ENCODE data around the gene CIDEB. TPM values are rescaled to one million over a fixed set of nuclear protein-coding genes. Genes with fewer than 3 reads are reported as not detected.

The CIDEB gene
- total RNA-seq, 1 experiment from 2014 or later = 0.18 TPM

DNA sequence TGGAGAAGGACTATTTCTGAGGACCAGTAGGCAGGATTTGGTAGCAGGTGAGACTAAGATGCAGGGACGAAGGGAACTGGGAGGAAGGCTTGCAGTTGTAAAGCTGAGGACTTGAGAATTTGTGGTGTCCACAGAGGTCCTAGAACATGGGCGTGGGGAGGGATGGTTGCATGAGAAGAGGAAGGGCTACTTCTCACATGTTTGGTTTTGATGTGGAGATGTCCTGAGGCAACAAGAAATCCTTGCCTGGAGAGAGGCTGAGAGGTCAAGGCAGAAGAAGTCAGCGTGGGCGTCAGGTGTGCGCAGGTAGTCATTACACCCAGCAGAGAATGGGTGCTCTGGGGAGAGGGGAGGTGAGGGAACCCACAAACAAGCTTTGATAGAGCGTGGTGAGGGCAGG lies 30.7 kb downstream of the CIDEB start:
- ChIA-PET CTCF (no interaction called here), POLR2A (interaction anchor here (0.6 kb wide), 1 partner anchor 33 kb away, joined by 6 read pairs; no protein-coding TSS in a partner anchor)
- BruUV-seq (replicated peaks) = no TSS peak
- Histone ChIP-seq H3K4me1 (ENCODE audit: control insufficient read depth, insufficient read depth, low read length) (no peaks in the 10 kb centered on the region), H3K9me3 (ENCODE audit: control insufficient read depth, insufficient read depth, low read depth, low read length) (no peaks in the 10 kb centered on the region), H3K4me3 (ENCODE audit: low read depth in 2 of 2, low read length in 2 of 2) (no peak overlapping the region), H3K27ac (ENCODE audit: low read length) (no peak overlapping the region), H3K36me3 (ENCODE audit: control insufficient read depth, insufficient read depth, low read length) (no peaks in the 10 kb centered on the region), H3K27me3 (ENCODE audit: control insufficient read depth, insufficient read depth, low read length) (no peaks in the 10 kb centered on the region)
- TF ChIP-seq POLR2AphosphoS5 (IDR thresholded peaks at IDR 0.05; ENCODE audit: low read depth, low read length) = no peak
- TF ChIP-seq, protein P1, sequence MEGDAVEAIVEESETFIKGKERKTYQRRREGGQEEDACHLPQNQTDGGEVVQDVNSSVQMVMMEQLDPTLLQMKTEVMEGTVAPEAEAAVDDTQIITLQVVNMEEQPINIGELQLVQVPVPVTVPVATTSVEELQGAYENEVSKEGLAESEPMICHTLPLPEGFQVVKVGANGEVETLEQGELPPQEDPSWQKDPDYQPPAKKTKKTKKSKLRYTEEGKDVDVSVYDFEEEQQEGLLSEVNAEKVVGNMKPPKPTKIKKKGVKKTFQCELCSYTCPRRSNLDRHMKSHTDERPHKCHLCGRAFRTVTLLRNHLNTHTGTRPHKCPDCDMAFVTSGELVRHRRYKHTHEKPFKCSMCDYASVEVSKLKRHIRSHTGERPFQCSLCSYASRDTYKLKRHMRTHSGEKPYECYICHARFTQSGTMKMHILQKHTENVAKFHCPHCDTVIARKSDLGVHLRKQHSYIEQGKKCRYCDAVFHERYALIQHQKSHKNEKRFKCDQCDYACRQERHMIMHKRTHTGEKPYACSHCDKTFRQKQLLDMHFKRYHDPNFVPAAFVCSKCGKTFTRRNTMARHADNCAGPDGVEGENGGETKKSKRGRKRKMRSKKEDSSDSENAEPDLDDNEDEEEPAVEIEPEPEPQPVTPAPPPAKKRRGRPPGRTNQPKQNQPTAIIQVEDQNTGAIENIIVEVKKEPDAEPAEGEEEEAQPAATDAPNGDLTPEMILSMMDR (IDR thresholded peaks at IDR 0.05) = no peak
- no peak for TF ChIP-seq TCF7L2 (IDR thresholded peaks at IDR 0.05; ENCODE audit: low read depth, low read length)
- TF ChIP-seq, protein P2, sequence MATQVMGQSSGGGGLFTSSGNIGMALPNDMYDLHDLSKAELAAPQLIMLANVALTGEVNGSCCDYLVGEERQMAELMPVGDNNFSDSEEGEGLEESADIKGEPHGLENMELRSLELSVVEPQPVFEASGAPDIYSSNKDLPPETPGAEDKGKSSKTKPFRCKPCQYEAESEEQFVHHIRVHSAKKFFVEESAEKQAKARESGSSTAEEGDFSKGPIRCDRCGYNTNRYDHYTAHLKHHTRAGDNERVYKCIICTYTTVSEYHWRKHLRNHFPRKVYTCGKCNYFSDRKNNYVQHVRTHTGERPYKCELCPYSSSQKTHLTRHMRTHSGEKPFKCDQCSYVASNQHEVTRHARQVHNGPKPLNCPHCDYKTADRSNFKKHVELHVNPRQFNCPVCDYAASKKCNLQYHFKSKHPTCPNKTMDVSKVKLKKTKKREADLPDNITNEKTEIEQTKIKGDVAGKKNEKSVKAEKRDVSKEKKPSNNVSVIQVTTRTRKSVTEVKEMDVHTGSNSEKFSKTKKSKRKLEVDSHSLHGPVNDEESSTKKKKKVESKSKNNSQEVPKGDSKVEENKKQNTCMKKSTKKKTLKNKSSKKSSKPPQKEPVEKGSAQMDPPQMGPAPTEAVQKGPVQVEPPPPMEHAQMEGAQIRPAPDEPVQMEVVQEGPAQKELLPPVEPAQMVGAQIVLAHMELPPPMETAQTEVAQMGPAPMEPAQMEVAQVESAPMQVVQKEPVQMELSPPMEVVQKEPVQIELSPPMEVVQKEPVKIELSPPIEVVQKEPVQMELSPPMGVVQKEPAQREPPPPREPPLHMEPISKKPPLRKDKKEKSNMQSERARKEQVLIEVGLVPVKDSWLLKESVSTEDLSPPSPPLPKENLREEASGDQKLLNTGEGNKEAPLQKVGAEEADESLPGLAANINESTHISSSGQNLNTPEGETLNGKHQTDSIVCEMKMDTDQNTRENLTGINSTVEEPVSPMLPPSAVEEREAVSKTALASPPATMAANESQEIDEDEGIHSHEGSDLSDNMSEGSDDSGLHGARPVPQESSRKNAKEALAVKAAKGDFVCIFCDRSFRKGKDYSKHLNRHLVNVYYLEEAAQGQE (IDR thresholded peaks at IDR 0.05; ENCODE audit: insufficient read depth in 1 of 2, low read depth in 2 of 2, low read length in 1 of 2) = no peak
- no peak for TF ChIP-seq SIN3A (IDR thresholded peaks at IDR 0.05; ENCODE audit: borderline replicate concordance, insufficient read depth, low read depth, low read length)
- DNase-seq (ENCODE audit: low read depth, low spot score) = no peak
- in situ Hi-C loops (cut with HindIII; ENCODE audit: low pct_unique_long_range_greater_than_20kb, low sequenced_read_pairs) = no loop called here
- intact Hi-C loops (cut with micrococcal nuclease; ENCODE audit: unreplicated experiment) = no loop called here
- no peak for ATAC-seq

DNA sequence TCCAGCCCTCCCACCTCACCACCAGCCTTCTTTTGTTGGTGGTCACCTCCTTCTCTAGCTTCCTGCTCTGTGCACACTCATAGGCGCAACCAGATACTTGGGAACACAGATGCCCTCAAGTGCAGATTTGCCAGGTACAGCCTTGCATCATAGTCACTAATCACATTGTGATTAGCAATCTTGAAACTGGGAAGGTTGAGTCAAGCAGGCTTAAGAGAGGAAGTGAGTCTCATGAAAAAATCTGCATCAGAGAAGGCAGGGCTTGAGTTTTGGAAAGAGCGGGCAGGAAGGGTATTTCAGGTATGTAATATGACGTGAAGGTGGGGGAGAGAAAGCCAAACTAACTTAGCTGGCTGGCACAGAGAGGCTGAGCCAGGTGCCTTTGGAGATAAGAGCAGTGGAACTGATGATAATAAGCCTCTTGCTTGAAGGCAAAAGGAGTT lies 33.7 kb downstream of the CIDEB start:
- ATAC-seq (no peak), DNase-seq (ENCODE audit: low read depth, low spot score) (no peak)
- Histone ChIP-seq H3K4me3 (ENCODE audit: low read depth in 2 of 2, low read length in 2 of 2) (no peak overlapping the region), H3K9me3 (ENCODE audit: control insufficient read depth, insufficient read depth, low read depth, low read length) (no peaks in the 10 kb centered on the region), H3K27me3 (ENCODE audit: control insufficient read depth, insufficient read depth, low read length) (no peaks in the 10 kb centered on the region), H3K36me3 (ENCODE audit: control insufficient read depth, insufficient read depth, low read length) (no peaks in the 10 kb centered on the region), H3K27ac (ENCODE audit: low read length) (no peak overlapping the region), H3K4me1 (ENCODE audit: control insufficient read depth, insufficient read depth, low read length) (peaks cover 3% of the 10 kb centered on the region; the same call in 1 of the 2 replicates)
- in situ Hi-C loops (cut with HindIII; ENCODE audit: low pct_unique_long_range_greater_than_20kb, low sequenced_read_pairs) = no loop called here
- TF ChIP-seq, protein P2 (IDR thresholded peaks at IDR 0.05; ENCODE audit: insufficient read depth in 1 of 2, low read depth in 2 of 2, low read length in 1 of 2) = no peak
- TF ChIP-seq, protein P1 (IDR thresholded peaks at IDR 0.05) = no peak
- TF ChIP-seq SIN3A (IDR thresholded peaks at IDR 0.05; ENCODE audit: borderline replicate concordance, insufficient read depth, low read depth, low read length) (no peak), TCF7L2 (IDR thresholded peaks at IDR 0.05; ENCODE audit: low read depth, low read length) (no peak)
- intact Hi-C loops (cut with micrococcal nuclease; ENCODE audit: unreplicated experiment) = no loop called here
- POLR2A ChIA-PET = no interaction called here
- CTCF ChIA-PET = no interaction called here
- BruUV-seq (replicated peaks) = no TSS peak
